ENCODE measurements around the gene COA8. TPM values are rescaled to one million over a fixed set of nuclear protein-coding genes. Genes with fewer than 3 reads are reported as not detected.

COA8 gene
- total and polyA plus RNA-seq, 3 experiments from 2014 or later: 42.9 to 64.4 (median 43.5) TPM

DNA sequence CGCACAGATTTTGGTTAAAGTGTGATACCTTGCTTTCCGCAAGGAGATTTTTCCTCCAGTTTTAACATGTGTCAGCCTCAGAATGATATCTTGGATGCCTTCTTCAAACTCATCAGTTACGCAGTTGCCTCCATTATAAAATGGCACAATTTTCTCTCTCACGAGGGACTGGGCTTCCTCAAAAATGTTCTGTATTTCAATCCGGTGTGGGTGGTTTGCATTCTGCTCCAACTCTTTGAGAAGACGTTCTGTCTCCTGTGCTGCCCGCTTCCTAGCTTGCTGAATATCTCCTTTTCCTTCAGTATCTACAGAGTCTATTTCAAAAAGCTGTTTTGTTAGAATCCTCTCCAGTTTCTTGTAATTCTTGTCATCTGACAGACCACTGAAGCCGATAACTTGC, 2.1 kb upstream of the COA8 start:
- ChIA-PET POLR2A (no interaction called here), CTCF (no interaction called here)
- no peaks in the 10 kb centered on the region for H3K27me3 ChIP-seq (ENCODE audit: insufficient read depth, low read length, poor library complexity, severe bottlenecking)
- H3K4me3 Mint-ChIP-seq: peak overlapping the region; percentile 85 to 95 (median 93)
- no peaks in the 10 kb centered on the region for H3K27me3 Mint-ChIP-seq
- no peak for DNase-seq
- no peaks in the 10 kb centered on the region for H3K9me3 ChIP-seq (ENCODE audit: low read length)
- H3K36me3 ChIP-seq (ENCODE audit: insufficient read depth, low read length): peaks cover 20% of the 10 kb centered on the region
- H3K4me1 Mint-ChIP-seq: peaks cover 57 to 79% (median 73%) of the 10 kb centered on the region in 3 donors
- peaks cover 0 to 50% (median 4%) of the 10 kb centered on the region in 3 donors for H3K36me3 Mint-ChIP-seq
- peaks cover 41% of the 10 kb centered on the region for H3K4me1 ChIP-seq (ENCODE audit: insufficient read depth, low read length)
- peak overlapping the region; percentile 73 for H3K4me3 ChIP-seq (ENCODE audit: low read length)
- no peak overlapping the region for H3K27ac ChIP-seq (ENCODE audit: low read depth, low read length)
- H3K27ac Mint-ChIP-seq: peak overlapping the region; percentile 9 to 94 (median 65)
- H3K9me3 Mint-ChIP-seq: no peaks in the 10 kb centered on the region

DNA sequence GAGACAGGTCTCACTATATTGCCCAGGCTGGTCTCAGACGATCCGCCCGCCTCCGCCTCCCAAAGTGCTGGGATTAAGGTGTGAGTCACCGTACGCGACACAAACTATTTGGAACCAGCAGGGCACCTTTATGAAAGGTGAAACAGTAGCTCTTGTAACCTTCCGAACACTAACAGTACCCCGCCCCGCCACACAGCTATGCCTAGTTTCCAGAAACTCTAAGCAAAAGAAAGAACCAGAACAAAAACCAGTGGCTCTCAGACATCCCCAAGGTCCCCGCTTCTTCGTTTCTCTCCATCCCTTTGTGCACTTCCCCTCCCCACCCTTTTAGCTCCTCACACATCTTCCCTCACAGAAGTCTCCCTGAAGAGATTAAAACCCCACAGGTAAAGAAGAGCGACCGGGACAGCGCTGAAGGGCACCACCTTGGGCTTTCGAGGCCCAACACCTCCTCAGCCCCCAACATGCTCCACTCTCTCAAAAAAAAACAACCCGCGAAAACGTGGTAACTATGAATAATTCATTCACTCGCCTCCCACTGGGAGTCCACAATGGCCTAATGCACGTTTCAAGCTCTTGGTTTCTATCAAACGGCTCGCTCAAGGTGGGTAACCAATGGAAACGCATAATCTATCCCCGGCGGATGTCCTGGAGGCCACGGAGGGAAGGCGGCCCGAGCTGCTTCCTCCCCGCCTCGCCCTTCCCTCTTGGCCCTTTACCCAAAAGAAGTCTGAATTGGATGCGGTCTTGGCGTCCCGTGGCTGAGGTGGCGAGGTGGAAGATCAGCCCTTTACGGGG, 1.2 kb upstream of the COA8 start:
- ChIA-PET POLR2A (interaction anchor here (0.6 to 1.6 kb wide), 7 partner anchors 29 to 228 kb away, joined by 3 to 8 read pairs (median 5); partner anchors contain the start of genes EIF5, KLC1 and TRMT61A), CTCF (interaction anchor here (0.9 to 1.1 kb wide), 4 partner anchors 10 to 170 kb away, joined by 3 to 4 read pairs (median 3); no protein-coding TSS in a partner anchor)
- H3K27ac Mint-ChIP-seq: peak overlapping the region; percentile 75 to 96 (median 92)
- H3K27me3 Mint-ChIP-seq: no peaks in the 10 kb centered on the region
- peaks cover 0 to 53% (median 4%) of the 10 kb centered on the region in 3 donors for H3K36me3 Mint-ChIP-seq
- H3K4me3 ChIP-seq (ENCODE audit: low read length): peak overlapping the region; percentile 73
- H3K27ac ChIP-seq (ENCODE audit: low read depth, low read length): peak overlapping the region; percentile 79
- H3K36me3 ChIP-seq (ENCODE audit: insufficient read depth, low read length): peaks cover 20% of the 10 kb centered on the region
- H3K27me3 ChIP-seq (ENCODE audit: insufficient read depth, low read length, poor library complexity, severe bottlenecking): no peaks in the 10 kb centered on the region
- H3K4me3 Mint-ChIP-seq: peak overlapping the region; percentile 85 to 95 (median 93)
- peaks cover 55 to 82% (median 73%) of the 10 kb centered on the region in 3 donors for H3K4me1 Mint-ChIP-seq
- H3K4me1 ChIP-seq (ENCODE audit: insufficient read depth, low read length): peaks cover 41% of the 10 kb centered on the region
- peak in 4 of 5 donors; percentile 22 to 43 (median 28) for DNase-seq
- no peaks in the 10 kb centered on the region for H3K9me3 ChIP-seq (ENCODE audit: low read length)
- H3K9me3 Mint-ChIP-seq: no peaks in the 10 kb centered on the region

DNA sequence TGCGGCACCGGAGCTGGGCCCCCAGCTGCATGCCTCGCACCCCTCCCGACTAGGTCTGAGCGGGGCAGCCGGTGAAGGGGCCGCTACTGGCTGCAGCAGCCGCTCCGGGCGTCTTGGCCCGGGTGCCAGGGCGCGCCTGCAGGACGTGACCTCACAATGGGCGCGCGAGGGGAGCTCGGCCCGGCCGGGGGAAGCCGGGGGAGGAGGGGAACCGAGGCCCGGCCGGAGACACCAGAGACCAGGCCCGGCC, 656 bp upstream of the COA8 start:
- peaks cover 41% of the 10 kb centered on the region for H3K4me1 ChIP-seq (ENCODE audit: insufficient read depth, low read length)
- Mint-ChIP-seq H3K36me3 (peaks cover 0 to 51% (median 4%) of the 10 kb centered on the region in 3 donors), H3K27me3 (no peaks in the 10 kb centered on the region), H3K4me3 (peak overlapping the region; percentile 85 to 95 (median 93)), H3K27ac (peak overlapping the region; percentile 75 to 96 (median 92)), H3K9me3 (no peaks in the 10 kb centered on the region), H3K4me1 (peaks cover 53 to 78% (median 69%) of the 10 kb centered on the region in 3 donors)
- peak overlapping the region; percentile 79 for H3K27ac ChIP-seq (ENCODE audit: low read depth, low read length)
- H3K36me3 ChIP-seq (ENCODE audit: insufficient read depth, low read length): peaks cover 20% of the 10 kb centered on the region
- no peak for DNase-seq
- no peaks in the 10 kb centered on the region for H3K27me3 ChIP-seq (ENCODE audit: insufficient read depth, low read length, poor library complexity, severe bottlenecking)
- H3K9me3 ChIP-seq (ENCODE audit: low read length): no peaks in the 10 kb centered on the region
- ChIA-PET CTCF (interaction anchor here (1.0 to 1.1 kb wide), 3 partner anchors 9 to 169 kb away, joined by 3 to 4 read pairs (median 3); no protein-coding TSS in a partner anchor), POLR2A (interaction anchor here (0.6 to 1.6 kb wide), 7 partner anchors 30 to 228 kb away, joined by 3 to 8 read pairs (median 5); partner anchors contain the start of genes EIF5, KLC1 and TRMT61A)
- H3K4me3 ChIP-seq (ENCODE audit: low read length): peak overlapping the region; percentile 73

DNA sequence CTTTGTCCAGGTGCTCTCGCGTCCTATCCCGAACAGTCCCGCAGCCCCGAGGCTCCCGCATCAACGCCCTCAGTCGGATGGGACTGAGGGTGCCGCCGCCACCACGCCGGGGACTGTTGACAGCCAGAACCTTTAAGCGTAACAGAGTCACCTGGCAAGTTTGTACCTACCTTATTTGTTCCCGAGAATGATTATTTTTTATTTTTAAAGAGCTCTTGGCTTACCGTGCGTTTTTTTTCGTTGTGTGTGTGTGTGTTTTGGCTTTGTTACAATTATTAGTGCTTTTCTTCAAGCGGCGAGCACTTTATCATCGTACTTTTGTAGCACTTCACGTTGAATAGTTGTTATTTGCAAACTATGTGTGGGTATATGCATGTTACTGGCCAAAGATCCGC, 463 bp downstream of the COA8 start:
- H3K4me3 ChIP-seq (ENCODE audit: low read length): peak overlapping the region; percentile 73
- H3K4me3 Mint-ChIP-seq: peak overlapping the region; percentile 85 to 96 (median 90)
- H3K27me3 Mint-ChIP-seq: no peaks in the 10 kb centered on the region
- peaks cover 39% of the 10 kb centered on the region for H3K4me1 ChIP-seq (ENCODE audit: insufficient read depth, low read length)
- no peaks in the 10 kb centered on the region for H3K27me3 ChIP-seq (ENCODE audit: insufficient read depth, low read length, poor library complexity, severe bottlenecking)
- peaks cover 0 to 42% (median 2%) of the 10 kb centered on the region in 3 donors for H3K36me3 Mint-ChIP-seq
- ChIA-PET POLR2A (no interaction called here), CTCF (interaction anchor here (1.4 kb wide), 1 partner anchor 32 kb away, joined by 4 read pairs; no protein-coding TSS in a partner anchor)
- DNase-seq: no peak
- peaks cover 19% of the 10 kb centered on the region for H3K36me3 ChIP-seq (ENCODE audit: insufficient read depth, low read length)
- H3K27ac Mint-ChIP-seq: peak overlapping the region; percentile 70 to 94 (median 84)
- H3K27ac ChIP-seq (ENCODE audit: low read depth, low read length): peak overlapping the region; percentile 79
- no peaks in the 10 kb centered on the region for H3K9me3 Mint-ChIP-seq
- H3K9me3 ChIP-seq (ENCODE audit: low read length): no peaks in the 10 kb centered on the region
- H3K4me1 Mint-ChIP-seq: peaks cover 50 to 74% (median 66%) of the 10 kb centered on the region in 3 donors

GRCh38 chr14:103563844-103564505, 1.2 kb downstream of the COA8 start:
- Mint-ChIP-seq H3K4me1 (peaks cover 45 to 67% (median 58%) of the 10 kb centered on the region in 3 donors), H3K27ac (peak overlapping the region in 5 of 8 donors; percentile 22 to 91 (median 70)), H3K9me3 (no peaks in the 10 kb centered on the region), H3K27me3 (no peaks in the 10 kb centered on the region), H3K36me3 (peaks cover 0 to 36% (median 2%) of the 10 kb centered on the region in 3 donors), H3K4me3 (peak overlapping the region; percentile 79 to 96 (median 90))
- Histone ChIP-seq H3K4me3 (ENCODE audit: low read length) (no peak overlapping the region), H3K27ac (ENCODE audit: low read depth, low read length) (no peak overlapping the region), H3K36me3 (ENCODE audit: insufficient read depth, low read length) (peaks cover 14% of the 10 kb centered on the region), H3K9me3 (ENCODE audit: low read length) (no peaks in the 10 kb centered on the region), H3K4me1 (ENCODE audit: insufficient read depth, low read length) (peaks cover 33% of the 10 kb centered on the region), H3K27me3 (ENCODE audit: insufficient read depth, low read length, poor library complexity, severe bottlenecking) (no peaks in the 10 kb centered on the region)
- CTCF ChIA-PET: interaction anchor here (1.4 kb wide), 1 partner anchor 33 kb away, joined by 4 read pairs; no protein-coding TSS in a partner anchor
- POLR2A ChIA-PET: no interaction called here
- no peak for DNase-seq

DNA sequence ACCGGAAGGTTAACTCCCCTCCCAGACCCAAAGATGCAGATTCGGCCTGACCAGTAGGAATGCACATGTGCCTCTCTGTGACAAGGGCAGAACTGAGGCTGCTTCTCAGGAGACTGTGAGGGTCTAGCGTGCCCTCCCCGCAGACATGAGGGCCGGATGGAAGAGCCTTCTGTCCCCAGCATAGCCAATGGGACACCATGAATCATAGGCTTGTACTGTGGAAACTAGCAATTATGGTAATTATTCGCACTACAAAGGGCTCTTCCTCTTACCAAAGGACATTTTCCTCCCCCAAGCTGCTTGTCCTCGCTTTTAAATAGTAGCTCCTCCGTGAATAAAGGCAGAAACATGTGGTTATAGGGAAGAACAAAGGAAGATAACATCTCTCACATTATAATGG, 6.2 kb downstream of the COA8 start:
- H3K4me3 ChIP-seq (ENCODE audit: low read length): no peak overlapping the region
- CTCF ChIA-PET: interaction anchor here (1.0 kb wide), 1 partner anchor 38 kb away, joined by 3 read pairs; no protein-coding TSS in a partner anchor
- peaks cover 3% of the 10 kb centered on the region for H3K36me3 ChIP-seq (ENCODE audit: insufficient read depth, low read length)
- POLR2A ChIA-PET: no interaction called here
- Mint-ChIP-seq H3K36me3 (peaks cover 0 to 20% (median 0%) of the 10 kb centered on the region in 3 donors), H3K27me3 (no peaks in the 10 kb centered on the region), H3K9me3 (no peaks in the 10 kb centered on the region), H3K4me3 (no peak overlapping the region), H3K4me1 (peaks cover 13 to 32% (median 18%) of the 10 kb centered on the region in 3 donors), H3K27ac (no peak overlapping the region)
- H3K27ac ChIP-seq (ENCODE audit: low read depth, low read length): no peak overlapping the region
- DNase-seq: no peak
- no peaks in the 10 kb centered on the region for H3K27me3 ChIP-seq (ENCODE audit: insufficient read depth, low read length, poor library complexity, severe bottlenecking)
- H3K9me3 ChIP-seq (ENCODE audit: low read length): no peaks in the 10 kb centered on the region
- H3K4me1 ChIP-seq (ENCODE audit: insufficient read depth, low read length): peaks cover 4% of the 10 kb centered on the region

- no peak for DNase-seq
- peaks cover 7% of the 10 kb centered on the region for H3K36me3 ChIP-seq (ENCODE audit: insufficient read depth, low read length)
- ChIA-PET POLR2A (no interaction called here), CTCF (interaction anchor here (1.0 kb wide), 1 partner anchor 38 kb away, joined by 3 read pairs; no protein-coding TSS in a partner anchor)
- H3K9me3 Mint-ChIP-seq: no peaks in the 10 kb centered on the region
- H3K4me3 ChIP-seq (ENCODE audit: low read length): no peak overlapping the region
- peak overlapping the region in 1 of 8 donors; percentile 26 for H3K27ac Mint-ChIP-seq
- H3K9me3 ChIP-seq (ENCODE audit: low read length): no peaks in the 10 kb centered on the region
- H3K4me1 Mint-ChIP-seq: peaks cover 10 to 28% (median 14%) of the 10 kb centered on the region in 3 donors
- no peaks in the 10 kb centered on the region for H3K27me3 ChIP-seq (ENCODE audit: insufficient read depth, low read length, poor library complexity, severe bottlenecking)
- H3K4me3 Mint-ChIP-seq: no peak overlapping the region
- no peak overlapping the region for H3K27ac ChIP-seq (ENCODE audit: low read depth, low read length)
- H3K4me1 ChIP-seq (ENCODE audit: insufficient read depth, low read length): no peaks in the 10 kb centered on the region
- H3K36me3 Mint-ChIP-seq: peaks cover 0 to 24% (median 2%) of the 10 kb centered on the region in 3 donors
- no peaks in the 10 kb centered on the region for H3K27me3 Mint-ChIP-seq
Measured at GRCh38 chr14:103569408-103569807, 6.6 kb downstream of the COA8 start.
